Stimulated activated CD4-positive, alpha-beta T cell treated with anti-CD3 and anti-CD28 coated beads, Interleukin-1b, Interleukin-23, amount 100 ng/mL, for 4 hours (primary cell): ENCODE results near the gene ARMC5.
"Not testable (repeated sequence)": the region's sequence is repeated elsewhere in the genome, so short reads cannot be mapped to it uniquely, and the experiment has no call there.

ENCODE experiments used
- DNase-seq, 2 donors: peaks; one replicate each; pipeline ENCODE4 v3.0.0-alpha.2; 2020; ENCODE audit warnings: low read depth in 2 of 2

Gene ARMC5

GRCh38 chr16:31430380-31431052 is 28.8 kb upstream of the ARMC5 start:
- no peak for DNase-seq

- no peak for DNase-seq
Measured at GRCh38 chr16:31435341-31436220, 23.7 kb upstream of the ARMC5 start.

GRCh38 chr16:31436221-31437045 is 22.9 kb upstream of the ARMC5 start:
- no peak for DNase-seq

GRCh38 chr16:31438414-31438813 is 20.9 kb upstream of the ARMC5 start:
- no peak for DNase-seq

- not testable (repeated sequence) for DNase-seq
Measured at GRCh38 chr16:31439023-31439422, 20.3 kb upstream of the ARMC5 start.

- no peak for DNase-seq
Measured at GRCh38 chr16:31439519-31439918, 19.8 kb upstream of the ARMC5 start.

- DNase-seq, result no peak
Measured at GRCh38 chr16:31440516-31441184, 18.7 kb upstream of the ARMC5 start.

- no peak for DNase-seq
Measured at GRCh38 chr16:31441956-31442355, 17.3 kb upstream of the ARMC5 start.

- DNase-seq, result not testable (repeated sequence)
Measured at GRCh38 chr16:31445931-31446330, 13.4 kb upstream of the ARMC5 start.

GRCh38 chr16:31451201-31451600 is 8.1 kb upstream of the ARMC5 start:
- no peak for DNase-seq

GRCh38 chr16:31451681-31452351 is 7.5 kb upstream of the ARMC5 start:
- DNase-seq, result no peak

GRCh38 chr16:31452631-31453106 is 6.6 kb upstream of the ARMC5 start:
- no peak for DNase-seq

GRCh38 chr16:31453255-31454204 is 5.8 kb upstream of the ARMC5 start:
- no peak for DNase-seq

GRCh38 chr16:31455601-31456314 is 3.5 kb upstream of the ARMC5 start:
- DNase-seq, result no peak

GRCh38 chr16:31456988-31457360 is 2.3 kb upstream of the ARMC5 start:
- DNase-seq, result no peak

GRCh38 chr16:31458073-31458843 is 1.0 kb upstream of the ARMC5 start:
- DNase-seq, result peak; percentile 34 to 38

GRCh38 chr16:31459687-31460581 is 633 bp downstream of the ARMC5 start:
- DNase-seq, result peak; percentile 100
